Adrenal gland (tissue), 5 donors: Measurements from ENCODE around the gene GLIPR2.

Source experiments
- CTCF ChIP-seq, 6 experiments: fragments of 450-650 bp in 4 of 6; fragments of 200-600 bp in 2 of 6; sonication (generic) in 1 of 6; IDR thresholded peaks; 1 replicate in 5 of 6; 2 replicates in 1 of 6; pipeline versions ENCODE4 v1.5.1 to v1.8.0; 2016 to 2021; ENCODE audit warnings: antibody characterized with exemption in 6 of 6, mild to moderate bottlenecking in 2 of 6, moderate library complexity in 1 of 6
- POLR2A ChIP-seq, 2 donors: fragments of 450-650 bp; IDR thresholded peaks; one replicate each; pipeline ENCODE4 v1.6.1; 2017; ENCODE audit warnings: antibody characterized with exemption in 2 of 2, mild to moderate bottlenecking in 2 of 2, moderate library complexity in 1 of 2
- donor health status: DM: no; HTN: no; CAD: no.

GRCh38 chr9:36127652-36128244, 8.8 kb upstream of the GLIPR2 start:
- TF ChIP-seq POLR2A (IDR thresholded peaks at IDR 0.05) = no peak
- TF ChIP-seq CTCF (IDR thresholded peaks at IDR 0.05) = no peak
